ENCODE data around the gene GTF2E1. TPM values are rescaled to one million over a fixed set of nuclear protein-coding genes. Genes with fewer than 3 reads are reported as not detected.

Gene GTF2E1
- total RNA-seq, 2 experiments from 2014 or later = 14.8 to 40.8 TPM

- H4K20me1 ChIP-seq (ENCODE audit: insufficient read depth, low read length) = no peaks in the 10 kb centered on the region
- no peaks in the 10 kb centered on the region for H3K9me2 ChIP-seq (ENCODE audit: insufficient read depth, low read length)
- H3K27ac ChIP-seq (ENCODE audit: low read depth, low read length, poor library complexity, severe bottlenecking) = peak overlapping the region; percentile 86
- H2AFZ ChIP-seq (ENCODE audit: low read length) = no peak overlapping the region
- H3K4me3 ChIP-seq (ENCODE audit: low read depth, low read length, poor library complexity, severe bottlenecking) = peak overlapping the region; percentile 99
- CTCF ChIA-PET (ENCODE audit: unreplicated experiment) = no interaction called here
- BruUV-seq (replicated peaks) = no TSS peak
- H3K9me3 ChIP-seq (ENCODE audit: low read length) = no peaks in the 10 kb centered on the region
- DNase-seq (ENCODE audit: low spot score) = no peak
- TF ChIP-seq CTCF (conservative IDR thresholded peaks at IDR 0.05; ENCODE audit: low read length) (no peak), EZH2phosphoT487 (IDR thresholded peaks at IDR 0.05; ENCODE audit: borderline replicate concordance, low read depth, low read length) (no peak)
- H3K4me1 ChIP-seq (ENCODE audit: insufficient read depth, low read length, poor library complexity, severe bottlenecking) = peaks cover 25% of the 10 kb centered on the region
- H3K4me2 ChIP-seq (ENCODE audit: low read length) = peak overlapping the region; percentile 98
- H3K79me2 ChIP-seq (ENCODE audit: insufficient read depth, low read depth, low read length) = peaks cover 58% of the 10 kb centered on the region
- intact Hi-C loops (cut with micrococcal nuclease; ENCODE audit: unreplicated experiment) = loop anchor here (2.0 to 5.0 kb wide), 4 partner anchors 54 to 649 kb away; partner anchors contain the start of genes GSK3B, LRRC58 and STXBP5L
- POLR2A ChIA-PET = interaction anchor here (0.7 to 2.0 kb wide), 7 partner anchors 10 to 148 kb away, joined by 3 to 7 read pairs (median 4); no protein-coding TSS in a partner anchor
- H3K36me3 ChIP-seq (ENCODE audit: insufficient read depth, low read length) = peaks cover 9% of the 10 kb centered on the region; the same call in 1 of the 2 replicates
These were observed 1.1 kb downstream of the GTF2E1 start for GRCh38 chr3:120743556-120744195.

- TF ChIP-seq EZH2phosphoT487 (IDR thresholded peaks at IDR 0.05; ENCODE audit: borderline replicate concordance, low read depth, low read length) (no peak), CTCF (conservative IDR thresholded peaks at IDR 0.05; ENCODE audit: low read length) (no peak)
- no peak overlapping the region for H3K27ac ChIP-seq (ENCODE audit: low read depth, low read length, poor library complexity, severe bottlenecking)
- POLR2A ChIA-PET = no interaction called here
- no peaks in the 10 kb centered on the region for H3K9me2 ChIP-seq (ENCODE audit: insufficient read depth, low read length)
- CTCF ChIA-PET (ENCODE audit: unreplicated experiment) = no interaction called here
- H4K20me1 ChIP-seq (ENCODE audit: insufficient read depth, low read length) = no peaks in the 10 kb centered on the region
- H3K4me1 ChIP-seq (ENCODE audit: insufficient read depth, low read length, poor library complexity, severe bottlenecking) = peaks cover 25% of the 10 kb centered on the region
- no peaks in the 10 kb centered on the region for H3K9me3 ChIP-seq (ENCODE audit: low read length)
- no peak overlapping the region for H3K4me2 ChIP-seq (ENCODE audit: low read length)
- intact Hi-C loops (cut with micrococcal nuclease; ENCODE audit: unreplicated experiment) = no loop called here
- no TSS peak for BruUV-seq (replicated peaks)
- H3K36me3 ChIP-seq (ENCODE audit: insufficient read depth, low read length) = peaks cover 9% of the 10 kb centered on the region
- no peak for DNase-seq (ENCODE audit: low spot score)
- no peak overlapping the region for H3K4me3 ChIP-seq (ENCODE audit: low read depth, low read length, poor library complexity, severe bottlenecking)
- H3K79me2 ChIP-seq (ENCODE audit: insufficient read depth, low read depth, low read length) = peaks cover 68% of the 10 kb centered on the region
- H2AFZ ChIP-seq (ENCODE audit: low read length) = no peak overlapping the region
These were observed 2.9 kb downstream of the GTF2E1 start for GRCh38 chr3:120745466-120745865.

- BruUV-seq (replicated peaks) = no TSS peak
- DNase-seq (ENCODE audit: low spot score) = no peak
- no peak overlapping the region for H3K27ac ChIP-seq (ENCODE audit: low read depth, low read length, poor library complexity, severe bottlenecking)
- no peak overlapping the region for H3K4me3 ChIP-seq (ENCODE audit: low read depth, low read length, poor library complexity, severe bottlenecking)
- no peaks in the 10 kb centered on the region for H3K9me2 ChIP-seq (ENCODE audit: insufficient read depth, low read length)
- no peak overlapping the region for H2AFZ ChIP-seq (ENCODE audit: low read length)
- intact Hi-C loops (cut with micrococcal nuclease; ENCODE audit: unreplicated experiment) = no loop called here
- H3K4me2 ChIP-seq (ENCODE audit: low read length) = no peak overlapping the region
- H3K9me3 ChIP-seq (ENCODE audit: low read length) = no peaks in the 10 kb centered on the region; the same call in 1 of the 2 replicates
- H3K36me3 ChIP-seq (ENCODE audit: insufficient read depth, low read length) = peaks cover 51% of the 10 kb centered on the region
- H3K79me2 ChIP-seq (ENCODE audit: insufficient read depth, low read depth, low read length) = peaks cover 71% of the 10 kb centered on the region
- CTCF ChIA-PET (ENCODE audit: unreplicated experiment) = no interaction called here
- H3K4me1 ChIP-seq (ENCODE audit: insufficient read depth, low read length, poor library complexity, severe bottlenecking) = peaks cover 2% of the 10 kb centered on the region
- POLR2A ChIA-PET = no interaction called here
- TF ChIP-seq EZH2phosphoT487 (IDR thresholded peaks at IDR 0.05; ENCODE audit: borderline replicate concordance, low read depth, low read length) (no peak), CTCF (conservative IDR thresholded peaks at IDR 0.05; ENCODE audit: low read length) (no peak)
- H4K20me1 ChIP-seq (ENCODE audit: insufficient read depth, low read length) = no peaks in the 10 kb centered on the region
These were observed 7.3 kb downstream of the GTF2E1 start for GRCh38 chr3:120749843-120750242.

All from OCI-LY7 (cell line).